ENCODE data around the gene FAM120B.

The FAM120B gene

GRCh38 chr6:170286246-170286933 lies 20.2 kb upstream of the FAM120B start:
- no peak for DNase-seq (ENCODE audit: low read depth)

GRCh38 chr6:170286934-170287265 lies 19.7 kb upstream of the FAM120B start:
- no peak for DNase-seq (ENCODE audit: low read depth)

GRCh38 chr6:170287371-170287876 lies 19.1 kb upstream of the FAM120B start:
- no peak for DNase-seq (ENCODE audit: low read depth)

GRCh38 chr6:170288091-170288631 lies 18.4 kb upstream of the FAM120B start:
- DNase-seq (ENCODE audit: low read depth) = no peak

- DNase-seq (ENCODE audit: low read depth) = no peak
Measured at GRCh38 chr6:170288852-170289179, 17.7 kb upstream of the FAM120B start.

DNA sequence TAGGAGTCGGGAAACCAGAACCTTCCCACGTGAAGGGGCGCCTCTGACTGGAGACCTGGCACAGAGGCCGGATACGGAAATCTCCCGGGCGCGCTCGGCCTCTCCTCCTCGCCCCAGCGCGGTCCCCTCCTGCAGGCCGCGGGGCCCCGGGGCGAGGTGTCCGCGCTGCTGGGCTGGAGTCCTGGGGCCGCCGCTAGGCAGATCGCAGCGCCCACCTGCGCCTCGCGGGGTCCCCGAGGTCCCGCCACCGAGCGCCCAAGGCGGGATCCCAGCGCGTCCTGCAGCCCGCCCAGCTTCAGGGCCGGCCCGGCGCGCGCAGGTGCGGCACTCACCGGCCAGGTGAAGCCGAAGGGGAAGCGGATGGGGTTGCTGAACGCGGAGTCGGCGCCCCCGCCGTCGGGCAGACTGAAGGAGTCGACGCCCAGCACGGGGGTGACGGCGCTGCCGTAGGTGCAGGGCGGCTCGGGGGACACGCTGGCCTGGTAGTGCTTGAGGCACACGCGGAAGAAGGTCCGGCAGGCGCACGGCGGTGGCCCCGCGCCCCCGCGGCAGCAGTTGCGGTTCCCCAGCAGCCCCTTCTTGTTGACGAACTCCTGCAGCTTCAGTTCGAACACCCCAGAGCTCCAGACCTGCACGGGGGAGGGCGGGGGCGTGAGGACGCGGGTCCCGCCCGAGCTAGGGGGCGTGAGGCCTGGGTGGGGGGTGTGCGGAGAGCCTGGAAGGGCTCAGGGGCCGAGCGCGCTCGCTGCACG lies 17.2 kb upstream of the FAM120B start:
- no peak for DNase-seq (ENCODE audit: low read depth)

DNA sequence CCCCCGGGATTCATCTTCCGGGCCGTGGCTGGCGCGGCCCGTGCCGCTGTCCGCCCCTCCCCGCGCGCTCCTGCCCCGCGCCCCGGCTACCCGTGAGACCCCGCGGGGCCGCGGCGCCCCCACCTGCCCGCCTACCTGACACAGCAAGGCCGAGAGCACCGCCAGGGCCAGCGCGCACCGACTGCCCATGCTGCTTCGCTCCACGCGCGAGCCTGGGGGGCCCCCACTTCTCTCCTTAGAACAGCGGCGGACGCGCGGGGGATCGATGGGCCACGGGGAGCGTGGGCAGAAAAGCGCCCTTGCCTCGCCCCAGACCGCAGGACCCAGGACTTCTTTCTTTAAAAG lies 16.6 kb upstream of the FAM120B start:
- DNase-seq (ENCODE audit: low read depth) = no peak

- DNase-seq (ENCODE audit: low read depth) = no peak
Measured at GRCh38 chr6:170290296-170291128, 16.0 kb upstream of the FAM120B start, which contains the start of gene DLL1. Gene DLL1, minus strand, starts transcription at chr6:170291078. Its CDS starts 939 bp downstream, at chr6:170290139.

DNA sequence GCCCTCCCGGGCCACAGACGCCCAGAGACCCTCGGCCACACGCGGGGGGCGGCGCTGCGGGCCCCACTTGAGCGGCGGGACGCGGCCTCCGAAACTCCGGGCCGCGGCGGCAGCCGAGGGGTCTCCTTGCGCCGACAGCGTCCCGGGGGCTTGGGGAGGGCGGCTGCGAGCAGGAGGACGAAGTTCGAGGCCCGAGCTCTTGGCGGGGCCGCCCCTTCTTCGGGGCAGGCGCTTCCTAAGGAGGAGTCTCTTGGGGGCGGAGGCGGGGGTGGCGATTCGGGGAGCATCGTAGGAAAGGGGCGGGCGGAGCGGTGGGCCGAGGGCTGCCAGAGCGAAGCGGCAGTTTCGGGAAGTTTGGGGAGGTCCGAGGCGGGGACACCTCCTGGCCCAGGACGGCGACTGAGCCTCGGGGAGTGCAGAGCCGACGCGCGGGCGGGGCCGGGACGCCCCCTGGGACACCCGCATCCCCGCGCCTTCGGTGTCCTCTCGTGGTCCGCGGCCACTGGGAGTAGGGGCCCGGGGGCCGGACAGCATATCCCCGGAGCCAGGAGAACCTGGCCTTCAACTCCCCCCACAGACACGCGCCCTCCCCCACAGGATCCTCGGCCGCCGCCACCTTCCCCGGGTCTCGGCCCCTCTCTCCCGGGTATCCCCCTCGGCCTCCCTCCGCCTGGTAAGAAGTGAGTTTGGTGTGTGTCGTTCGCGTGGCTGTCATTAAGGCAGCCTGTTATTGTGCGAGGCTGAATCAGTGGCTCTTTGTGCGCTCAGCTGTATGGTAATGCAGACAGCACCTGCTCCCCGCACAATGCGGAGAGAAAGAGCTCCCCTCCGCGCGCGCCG lies 15.1 kb upstream of the FAM120B start:
- no peak for DNase-seq (ENCODE audit: low read depth)

GRCh38 chr6:170292111-170292406 lies 14.5 kb upstream of the FAM120B start:
- DNase-seq (ENCODE audit: low read depth) = no peak

DNA sequence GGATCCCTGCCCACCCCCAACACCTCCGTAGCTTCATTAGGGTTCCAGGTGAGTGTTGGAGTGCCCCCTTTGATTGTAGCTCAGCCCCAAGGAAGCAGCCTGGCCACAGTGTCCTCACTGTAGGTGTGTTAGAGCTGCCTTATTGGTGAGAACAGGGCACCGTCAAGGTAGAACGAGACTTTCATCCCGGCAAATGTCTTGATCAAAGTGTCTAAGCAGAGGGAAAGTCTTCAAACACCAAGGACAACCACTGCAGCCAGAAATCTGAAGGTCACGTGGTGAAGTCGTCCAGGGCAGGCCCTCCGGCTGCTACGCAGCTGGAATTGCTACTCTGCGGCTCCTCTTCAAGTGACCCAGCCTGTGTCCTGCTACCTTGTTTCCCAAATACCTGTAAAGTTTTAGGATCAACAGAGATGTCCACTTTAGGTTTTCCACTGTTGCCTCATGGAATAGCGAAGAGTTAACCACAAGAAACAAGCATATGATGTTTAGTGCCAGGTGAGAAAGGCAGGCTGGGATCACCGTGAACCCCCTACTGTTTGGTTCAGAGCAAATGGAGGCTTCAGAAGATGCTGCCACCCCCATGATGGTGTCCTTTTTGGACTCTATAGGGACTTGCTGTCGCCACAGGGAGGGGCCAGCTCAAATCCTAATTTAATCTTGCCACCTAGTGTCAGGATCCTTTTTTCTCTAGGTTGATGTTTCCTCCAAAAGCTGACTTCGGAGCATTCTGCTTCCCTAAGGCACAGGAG lies 14.0 kb upstream of the FAM120B start:
- no peak for DNase-seq (ENCODE audit: low read depth)

GRCh38 chr6:170293341-170294231 lies 13.0 kb upstream of the FAM120B start:
- no peak for DNase-seq (ENCODE audit: low read depth)

GRCh38 chr6:170294298-170294730 lies 12.2 kb upstream of the FAM120B start:
- no peak for DNase-seq (ENCODE audit: low read depth)

- DNase-seq (ENCODE audit: low read depth) = no peak
Measured at GRCh38 chr6:170294813-170295509, 11.6 kb upstream of the FAM120B start.

DNA sequence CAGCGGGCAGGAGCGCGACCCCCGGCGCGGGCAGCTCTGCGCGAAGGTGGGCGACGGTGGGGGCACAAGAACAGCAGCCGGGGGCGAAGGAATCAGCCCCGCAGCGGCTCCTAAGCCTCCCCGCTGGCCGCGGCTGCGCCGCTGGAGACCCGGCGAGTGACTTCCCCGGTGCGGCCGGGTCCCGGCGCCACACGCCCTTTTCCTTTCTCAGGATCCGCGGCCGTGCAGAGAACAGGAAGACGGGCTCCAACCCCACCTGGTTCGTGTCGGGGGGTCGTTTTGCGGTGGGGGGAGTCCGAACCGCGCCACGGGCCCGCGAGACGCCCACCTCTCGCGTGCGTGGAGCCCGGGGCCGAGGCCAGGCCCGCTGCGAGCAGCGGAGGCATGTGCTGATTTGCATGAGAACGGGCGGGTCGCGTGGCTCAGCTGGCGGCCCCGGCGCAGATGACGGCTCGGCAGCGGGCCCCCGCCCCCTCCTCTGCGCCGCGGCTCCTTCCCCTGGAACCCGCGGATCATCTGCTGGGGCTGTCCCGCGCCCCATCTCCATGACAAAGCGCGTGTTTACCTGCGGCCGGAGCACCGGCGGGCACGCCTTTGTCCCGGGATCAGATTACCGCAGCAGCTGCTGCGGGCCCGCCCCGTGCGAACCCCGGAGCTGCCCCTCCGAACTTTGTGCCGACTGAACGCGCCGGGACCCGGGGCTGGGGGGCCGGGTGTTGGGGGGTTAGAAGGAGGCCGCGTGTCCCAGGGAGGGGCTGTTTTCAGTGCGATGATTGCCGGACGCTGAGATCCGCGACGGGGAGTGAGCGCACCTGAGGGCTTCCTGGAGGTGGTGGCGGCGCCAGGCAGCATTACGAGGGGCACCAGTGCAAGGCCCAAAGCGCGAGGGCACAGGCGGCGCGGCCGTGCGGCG lies 10.8 kb upstream of the FAM120B start:
- DNase-seq (ENCODE audit: low read depth) = no peak

DNA sequence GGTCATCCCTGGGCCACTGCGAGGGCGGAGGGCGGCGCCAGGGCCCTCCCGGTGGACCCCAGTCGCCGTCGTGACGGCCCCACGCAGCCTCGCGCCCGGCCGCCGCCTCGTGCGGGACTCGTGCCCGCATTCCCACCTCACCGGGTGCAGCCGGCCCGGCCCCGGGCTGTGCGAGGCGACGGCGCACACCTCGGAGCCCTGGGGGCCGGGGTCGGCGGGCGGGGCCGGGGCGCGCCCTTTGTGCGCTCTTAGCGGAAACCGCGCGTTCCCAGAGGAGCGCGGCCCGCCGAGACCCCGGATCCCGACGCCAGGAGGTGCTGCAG lies 10.2 kb upstream of the FAM120B start:
- DNase-seq (ENCODE audit: low read depth) = no peak

DNA sequence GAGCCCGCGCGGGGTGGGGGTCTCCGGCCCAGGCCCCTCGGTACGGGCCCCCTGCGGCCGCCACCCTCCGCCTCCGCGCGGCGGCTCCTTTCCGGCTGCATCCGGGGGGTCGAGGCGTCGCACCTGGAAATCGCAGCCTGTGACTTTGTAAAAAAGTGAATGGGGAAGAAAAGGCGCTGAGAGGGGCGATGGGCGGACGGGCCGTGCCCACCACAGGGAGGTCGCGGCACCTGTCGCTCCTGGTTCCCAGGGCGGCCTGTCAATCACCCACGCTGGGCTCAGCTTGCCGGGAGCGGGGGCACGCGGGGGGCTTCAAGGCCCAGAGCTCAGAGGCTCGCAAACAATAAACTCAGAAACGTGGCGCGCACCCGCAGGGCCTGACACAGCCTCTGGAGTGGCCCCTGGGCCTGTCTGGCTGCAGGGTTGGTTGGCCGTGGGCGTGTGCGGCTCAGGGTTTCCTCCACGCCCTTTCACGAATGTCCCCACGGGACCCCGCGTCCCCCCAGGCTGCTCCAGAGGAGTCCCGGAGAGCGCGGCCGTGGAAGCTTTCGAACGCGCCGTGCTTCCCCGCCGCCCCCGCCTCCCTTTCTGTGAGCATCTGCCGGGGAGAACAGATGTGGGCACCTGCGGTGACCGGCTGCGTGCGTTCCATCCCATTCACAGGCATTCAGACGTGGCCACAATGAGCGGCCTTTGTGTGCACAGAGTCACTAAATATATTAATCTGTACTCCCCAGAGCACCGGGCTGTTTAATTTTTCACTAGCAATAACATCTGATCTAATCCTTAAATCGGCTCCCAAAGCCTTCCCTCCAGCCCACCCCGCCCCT lies 9.6 kb upstream of the FAM120B start:
- no peak for DNase-seq (ENCODE audit: low read depth)

Data from iris pigment epithelial cell (primary cell).